ENCODE measurements around the gene NDUFA11. TPM values are rescaled to one million over a fixed set of nuclear protein-coding genes. Genes with fewer than 3 reads are reported as not detected.

NDUFA11 gene
- total RNA-seq, 6 experiments from 2014 or later, result 277 to 334 (median 300) TPM

DNA sequence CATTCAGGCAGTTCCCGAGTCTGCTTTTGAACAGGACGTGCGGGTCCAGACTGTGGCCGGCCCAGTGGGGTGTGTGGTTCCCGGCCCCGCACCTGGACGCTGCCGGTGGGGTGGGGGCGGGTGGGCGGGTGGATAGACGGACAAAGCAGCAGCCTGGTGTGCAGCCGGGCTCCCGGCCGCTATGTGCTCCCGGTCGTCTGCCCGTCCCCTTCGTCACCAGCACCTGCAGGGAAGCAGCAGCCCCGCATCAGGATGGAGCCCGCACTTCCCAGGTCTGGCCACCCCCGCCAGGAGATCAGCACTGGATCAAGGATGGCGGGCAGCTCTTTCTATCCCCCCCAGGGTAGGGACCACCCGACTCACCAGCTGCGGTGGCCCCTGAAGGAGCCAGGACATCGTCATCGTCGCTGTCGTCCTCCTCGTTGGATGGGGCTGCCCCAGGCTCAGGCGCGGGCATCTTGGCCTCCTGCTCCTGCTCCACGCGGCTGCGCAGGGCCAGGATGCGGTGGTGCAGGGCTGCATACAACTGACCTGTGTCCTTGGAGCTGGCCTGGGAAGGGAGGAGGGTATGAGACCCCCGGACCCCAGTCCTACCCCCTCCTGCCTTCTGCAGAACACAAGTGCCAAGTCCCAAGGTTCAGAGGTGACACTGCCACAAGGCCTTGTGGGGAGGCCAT, 14.0 kb upstream of the NDUFA11 start:
- DNase-seq, result no peak
- Mint-ChIP-seq H3K27ac (no peak overlapping the region), H3K4me1 (ENCODE audit: low read depth) (peaks cover 7% of the 10 kb centered on the region; the same call in 1 of the 2 replicates), H3K27me3 (ENCODE audit: insufficient read depth) (peaks cover 1% of the 10 kb centered on the region; the same call in 1 of the 2 replicates), H3K4me3 (no peak overlapping the region), H3K9me3 (no peaks in the 10 kb centered on the region), H3K36me3 (ENCODE audit: low read depth) (peaks cover 12% of the 10 kb centered on the region; the same call in 1 of the 2 replicates)
- TF ChIP-seq, protein P1, sequence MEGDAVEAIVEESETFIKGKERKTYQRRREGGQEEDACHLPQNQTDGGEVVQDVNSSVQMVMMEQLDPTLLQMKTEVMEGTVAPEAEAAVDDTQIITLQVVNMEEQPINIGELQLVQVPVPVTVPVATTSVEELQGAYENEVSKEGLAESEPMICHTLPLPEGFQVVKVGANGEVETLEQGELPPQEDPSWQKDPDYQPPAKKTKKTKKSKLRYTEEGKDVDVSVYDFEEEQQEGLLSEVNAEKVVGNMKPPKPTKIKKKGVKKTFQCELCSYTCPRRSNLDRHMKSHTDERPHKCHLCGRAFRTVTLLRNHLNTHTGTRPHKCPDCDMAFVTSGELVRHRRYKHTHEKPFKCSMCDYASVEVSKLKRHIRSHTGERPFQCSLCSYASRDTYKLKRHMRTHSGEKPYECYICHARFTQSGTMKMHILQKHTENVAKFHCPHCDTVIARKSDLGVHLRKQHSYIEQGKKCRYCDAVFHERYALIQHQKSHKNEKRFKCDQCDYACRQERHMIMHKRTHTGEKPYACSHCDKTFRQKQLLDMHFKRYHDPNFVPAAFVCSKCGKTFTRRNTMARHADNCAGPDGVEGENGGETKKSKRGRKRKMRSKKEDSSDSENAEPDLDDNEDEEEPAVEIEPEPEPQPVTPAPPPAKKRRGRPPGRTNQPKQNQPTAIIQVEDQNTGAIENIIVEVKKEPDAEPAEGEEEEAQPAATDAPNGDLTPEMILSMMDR (IDR thresholded peaks at IDR 0.05), result no peak

DNA sequence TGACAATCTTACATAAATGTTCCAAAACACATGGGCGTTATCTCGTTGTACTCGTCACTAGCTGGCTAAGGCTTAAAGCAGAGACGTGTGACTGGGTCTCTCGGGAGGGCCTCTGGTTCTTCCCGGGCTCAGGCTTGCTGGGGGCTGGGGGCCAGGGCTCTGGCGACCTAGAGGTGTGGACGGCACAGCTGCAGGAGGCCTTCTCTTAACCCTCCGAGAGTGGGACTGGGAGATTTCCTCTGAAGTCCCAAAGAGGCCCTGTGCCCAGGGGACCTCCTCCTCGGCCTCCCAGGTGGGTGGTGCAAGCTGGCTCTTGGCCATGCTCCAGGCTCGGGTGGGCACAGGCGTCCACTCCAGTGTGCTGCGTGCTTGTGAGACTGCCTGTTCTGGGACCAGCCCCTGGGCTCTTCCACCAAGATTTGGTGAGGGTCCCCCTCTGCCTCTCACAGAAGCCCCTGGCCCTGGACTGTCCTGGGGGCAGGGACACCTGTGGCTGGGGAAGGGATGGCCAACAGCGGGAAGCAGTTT, 12.7 kb upstream of the NDUFA11 start:
- Mint-ChIP-seq H3K27ac (no peak overlapping the region), H3K4me1 (ENCODE audit: low read depth) (peaks cover 7% of the 10 kb centered on the region; the same call in 1 of the 2 replicates), H3K4me3 (no peak overlapping the region), H3K36me3 (ENCODE audit: low read depth) (peaks cover 5% of the 10 kb centered on the region; the same call in 1 of the 2 replicates), H3K27me3 (ENCODE audit: insufficient read depth) (peaks cover 1% of the 10 kb centered on the region; the same call in 1 of the 2 replicates), H3K9me3 (no peaks in the 10 kb centered on the region)
- no peak for DNase-seq
- TF ChIP-seq, protein P1 (IDR thresholded peaks at IDR 0.05), result no peak

DNA sequence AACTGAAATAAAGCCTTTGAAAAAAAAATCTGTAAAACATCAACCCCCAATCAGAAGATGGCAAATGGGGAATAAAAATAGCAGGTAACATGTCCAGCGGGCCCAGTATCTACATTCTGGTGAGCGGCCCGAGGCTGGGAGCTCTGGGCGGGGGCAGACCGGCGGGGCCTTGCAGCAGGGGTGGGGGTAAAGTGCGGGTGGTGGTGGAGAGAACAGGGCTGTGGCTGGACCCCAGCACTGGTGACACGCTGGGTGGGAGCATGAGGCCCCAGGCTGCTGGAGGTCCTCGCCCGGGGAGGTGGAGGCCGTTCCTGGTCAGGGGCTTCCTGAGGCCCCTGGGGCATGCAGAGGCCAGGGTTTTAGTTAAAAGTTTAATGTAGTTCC, 12.2 kb upstream of the NDUFA11 start:
- H3K4me3 Mint-ChIP-seq, result no peak overlapping the region
- H3K27ac Mint-ChIP-seq, result no peak overlapping the region
- TF ChIP-seq, protein P1 (IDR thresholded peaks at IDR 0.05), result no peak
- H3K36me3 Mint-ChIP-seq (ENCODE audit: low read depth), result peaks cover 5% of the 10 kb centered on the region; the same call in 1 of the 2 replicates
- peaks cover 7% of the 10 kb centered on the region; the same call in 1 of the 2 replicates for H3K4me1 Mint-ChIP-seq (ENCODE audit: low read depth)
- H3K9me3 Mint-ChIP-seq, result no peaks in the 10 kb centered on the region
- DNase-seq, result no peak
- peaks cover 1% of the 10 kb centered on the region; the same call in 1 of the 2 replicates for H3K27me3 Mint-ChIP-seq (ENCODE audit: insufficient read depth)

DNA sequence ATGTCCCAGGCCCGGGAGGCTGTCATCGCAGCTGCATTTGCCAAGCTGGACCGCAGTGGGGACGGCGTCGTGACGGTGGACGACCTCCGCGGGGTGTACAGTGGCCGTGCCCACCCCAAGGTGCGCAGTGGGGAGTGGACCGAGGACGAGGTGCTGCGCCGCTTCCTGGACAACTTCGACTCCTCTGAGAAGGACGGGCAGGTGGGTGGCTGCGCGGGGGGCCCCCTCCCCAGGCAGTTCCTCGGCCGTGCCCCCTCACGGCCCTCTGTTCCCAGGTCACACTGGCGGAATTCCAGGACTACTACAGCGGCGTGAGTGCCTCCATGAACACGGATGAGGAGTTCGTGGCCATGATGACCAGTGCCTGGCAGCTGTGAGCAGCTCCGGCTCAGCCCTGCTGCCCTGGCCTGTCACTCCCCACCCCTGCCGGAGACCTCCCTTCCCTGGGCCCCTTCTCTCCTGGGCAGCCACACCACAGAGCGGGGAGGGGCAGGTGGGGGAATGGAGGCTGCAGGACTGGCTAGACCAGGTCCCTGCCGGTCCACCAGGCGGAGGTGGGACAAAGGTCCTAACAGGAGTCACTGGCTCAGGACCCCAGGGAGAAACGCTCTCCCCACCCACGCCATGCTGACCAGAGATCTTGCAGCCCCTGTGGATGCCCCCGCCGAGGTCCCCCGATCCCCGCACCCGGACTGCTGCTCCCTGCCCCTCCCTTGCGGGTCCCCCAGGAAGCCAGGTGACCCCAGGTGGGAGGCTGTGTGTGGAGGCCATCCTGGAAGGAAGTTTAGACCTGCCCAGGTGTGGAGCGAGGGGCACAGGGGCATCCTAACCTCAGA, 11.6 kb upstream of the NDUFA11 start:
- no peak for DNase-seq
- TF ChIP-seq, protein P1 (IDR thresholded peaks at IDR 0.05), result no peak
- Mint-ChIP-seq H3K9me3 (no peaks in the 10 kb centered on the region), H3K36me3 (ENCODE audit: low read depth) (peaks cover 5% of the 10 kb centered on the region; the same call in 1 of the 2 replicates), H3K27me3 (ENCODE audit: insufficient read depth) (peaks cover 1% of the 10 kb centered on the region; the same call in 1 of the 2 replicates), H3K27ac (no peak overlapping the region), H3K4me1 (ENCODE audit: low read depth) (peaks cover 7% of the 10 kb centered on the region; the same call in 1 of the 2 replicates), H3K4me3 (no peak overlapping the region)

DNA sequence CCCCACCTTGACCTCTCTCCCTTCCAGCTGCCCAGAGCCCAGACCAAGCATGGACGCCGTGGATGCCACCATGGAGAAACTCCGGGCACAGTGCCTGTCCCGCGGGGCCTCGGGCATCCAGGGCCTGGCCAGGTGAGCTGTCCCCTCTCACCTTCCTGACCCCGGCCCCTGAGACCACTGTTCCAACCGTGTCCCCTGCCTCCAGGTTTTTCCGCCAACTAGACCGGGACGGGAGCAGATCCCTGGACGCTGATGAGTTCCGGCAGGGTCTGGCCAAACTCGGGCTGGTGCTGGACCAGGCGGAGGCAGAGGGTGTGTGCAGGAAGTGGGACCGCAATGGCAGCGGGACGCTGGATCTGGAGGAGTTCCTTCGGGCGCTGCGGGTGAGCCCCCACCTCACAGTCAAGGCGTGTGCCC, 10.8 kb upstream of the NDUFA11 start:
- DNase-seq, result no peak
- H3K36me3 Mint-ChIP-seq (ENCODE audit: low read depth), result peaks cover 5% of the 10 kb centered on the region; the same call in 1 of the 2 replicates
- no peaks in the 10 kb centered on the region for H3K9me3 Mint-ChIP-seq
- TF ChIP-seq, protein P1 (IDR thresholded peaks at IDR 0.05), result no peak
- peaks cover 7% of the 10 kb centered on the region; the same call in 1 of the 2 replicates for H3K4me1 Mint-ChIP-seq (ENCODE audit: low read depth)
- peaks cover 1% of the 10 kb centered on the region for H3K27me3 Mint-ChIP-seq (ENCODE audit: insufficient read depth)
- no peak overlapping the region for H3K4me3 Mint-ChIP-seq
- peak overlapping the region; percentile 74 for H3K27ac Mint-ChIP-seq

All from HFFc6 (cell line).